H9 (cell line): Measurements from ENCODE around the gene NEK8. TPM values are rescaled to one million over a fixed set of nuclear protein-coding genes. Genes with fewer than 3 reads are reported as not detected.

Experiments used
- DNase-seq: peaks from one replicate; pipeline ENCODE4 v3.0.0-alpha.2; 2017
- H2AFZ ChIP-seq: one replicate; pipeline ENCODE4 v1.6.1; 2013; ENCODE audit warnings: mild to moderate bottlenecking, low read length, control low read depth, moderate library complexity
- H2AK5ac ChIP-seq: 2 replicates; pipeline ENCODE4 v1.6.1; 2013; ENCODE audit warnings: low read length, control low read depth, mixed read lengths; ENCODE audit not compliant: insufficient read length
- H2BK120ac ChIP-seq: one replicate; pipeline ENCODE4 v1.6.1; 2013; ENCODE audit warnings: low read depth, mild to moderate bottlenecking, low read length, control low read depth, inconsistent platforms; ENCODE audit not compliant: poor library complexity, severe bottlenecking
- H2BK12ac ChIP-seq: 2 replicates; pipeline ENCODE4 v1.6.1; 2013; ENCODE audit warnings: low read length, control low read depth, mixed read lengths, low read depth; ENCODE audit not compliant: insufficient read length
- H2BK15ac ChIP-seq: 2 replicates; pipeline ENCODE4 v1.6.1; 2013; ENCODE audit warnings: low read depth, low read length, control low read depth
- H2BK20ac ChIP-seq: one replicate; pipeline ENCODE4 v1.6.1; 2013; ENCODE audit warnings: low read depth, mild to moderate bottlenecking, low read length, control low read depth, inconsistent platforms; ENCODE audit not compliant: poor library complexity, severe bottlenecking
- H2BK5ac ChIP-seq: 2 replicates; pipeline ENCODE4 v1.6.1; 2013; ENCODE audit warnings: low read length, control low read depth, mixed read lengths; ENCODE audit not compliant: insufficient read length
- H3K14ac ChIP-seq: 2 replicates; pipeline ENCODE4 v1.6.1; 2013; ENCODE audit warnings: low read length, control low read depth; ENCODE audit not compliant: insufficient read depth
- H3K18ac ChIP-seq: 2 replicates; pipeline ENCODE4 v1.6.1; 2013; ENCODE audit warnings: low read depth, mild to moderate bottlenecking, mixed read lengths, low read length, control low read depth; ENCODE audit not compliant: insufficient read length
- H3K23ac ChIP-seq: 2 replicates; pipeline ENCODE4 v1.6.1; 2013; ENCODE audit warnings: low read length, control low read depth, mixed read lengths, low read depth; ENCODE audit not compliant: insufficient read length
- H3K23me2 ChIP-seq: 2 replicates; pipeline ENCODE4 v1.6.1; 2013; ENCODE audit warnings: low read depth, mild to moderate bottlenecking, mixed read lengths, low read length, control low read depth; ENCODE audit not compliant: insufficient read length, poor library complexity, severe bottlenecking
- H3K27ac ChIP-seq: 2 replicates; pipeline ENCODE4 v1.5.1; 2013; ENCODE audit warnings: low read length, control low read depth, mixed read lengths, low read depth; ENCODE audit not compliant: insufficient read length
- H3K27me3 ChIP-seq: 2 replicates; pipeline ENCODE4 v1.6.1; 2013; ENCODE audit warnings: low read length, control low read depth, inconsistent platforms; ENCODE audit not compliant: insufficient read depth
- H3K4ac ChIP-seq: 2 replicates; pipeline ENCODE4 v1.6.1; 2013; ENCODE audit warnings: low read depth, mild to moderate bottlenecking, control low read depth, inconsistent platforms, low read length, moderate library complexity
- H3K4me1 ChIP-seq: 2 replicates; pipeline ENCODE4 v1.6.1; 2013; ENCODE audit warnings: low read length, control low read depth, inconsistent platforms; ENCODE audit not compliant: insufficient read depth
- H3K4me2 ChIP-seq: 2 replicates; pipeline ENCODE4 v1.6.1; 2013; ENCODE audit warnings: low read length, control low read depth, mixed read lengths; ENCODE audit not compliant: insufficient read length, insufficient read depth
- H3K56ac ChIP-seq: 2 replicates; pipeline ENCODE4 v1.6.1; 2013; ENCODE audit warnings: low read depth, mild to moderate bottlenecking, mixed read lengths, low read length, control low read depth; ENCODE audit not compliant: insufficient read length
- H3K79me1 ChIP-seq: 2 replicates; pipeline ENCODE4 v1.6.1; 2013; ENCODE audit warnings: low read depth, mild to moderate bottlenecking, moderate library complexity, low read length, control low read depth, inconsistent platforms; ENCODE audit not compliant: insufficient read depth, poor library complexity, severe bottlenecking
- H3K79me2 ChIP-seq: 2 replicates; pipeline ENCODE4 v1.6.1; 2013; ENCODE audit warnings: low read length, control low read depth, inconsistent platforms; ENCODE audit not compliant: insufficient read depth
- H3K9ac ChIP-seq: 2 replicates; pipeline ENCODE4 v1.6.1; 2013; ENCODE audit warnings: low read length, control low read depth, mixed read lengths; ENCODE audit not compliant: insufficient read length; ENCODE audit errors: extremely low read depth
- H3K9me3 ChIP-seq: one replicate; pipeline ENCODE4 v1.6.1; 2013; ENCODE audit warnings: low read depth, low read length, inconsistent platforms; ENCODE audit not compliant: control insufficient read depth
- H3T11ph ChIP-seq: one replicate; pipeline ENCODE4 v1.6.1; 2013; ENCODE audit warnings: mild to moderate bottlenecking, low read length, control low read depth, inconsistent platforms
- H4K20me1 ChIP-seq: one replicate; pipeline ENCODE4 v1.6.1; 2013; ENCODE audit not compliant: control insufficient read depth, insufficient read length, insufficient read depth
- H4K5ac ChIP-seq: 2 replicates; pipeline ENCODE4 v1.6.1; 2013; ENCODE audit warnings: low read depth, mild to moderate bottlenecking, mixed read lengths, low read length, control low read depth; ENCODE audit not compliant: insufficient read length
- H4K8ac ChIP-seq: replicated peaks from 2 replicates; pipeline ENCODE4 v1.6.1; 2013; ENCODE audit warnings: low read length, control low read depth, mixed read lengths, low read depth; ENCODE audit not compliant: insufficient read length
- H4K91ac ChIP-seq: 2 replicates; pipeline ENCODE4 v1.6.1; 2013; ENCODE audit warnings: low read depth, mild to moderate bottlenecking, moderate library complexity, mixed read lengths, low read length, control low read depth; ENCODE audit not compliant: insufficient read length
- H3K27ac Mint-ChIP-seq, 3 experiments: 2 replicates in 2 of 3; 3 replicates in 1 of 3; pipeline ENCODE4 v1.8.0; 2020 to 2021; ENCODE audit warnings: mixed read lengths in 3 of 3, mild to moderate bottlenecking in 1 of 3, moderate library complexity in 1 of 3
- H3K27me3 Mint-ChIP-seq: 2 replicates; pipeline ENCODE4 v1.8.0; 2021; ENCODE audit warnings: low read depth, mild to moderate bottlenecking, moderate library complexity, mixed read lengths
- H3K36me3 Mint-ChIP-seq, 3 experiments: 2 replicates in 2 of 3; 3 replicates in 1 of 3; pipeline ENCODE4 v1.8.0; 2020 to 2021; ENCODE audit warnings: low read depth in 3 of 3, mixed read lengths in 3 of 3; ENCODE audit not compliant: insufficient read depth in 1 of 3
- H3K4me1 Mint-ChIP-seq, 2 experiments: 2 replicates each; pipeline ENCODE4 v1.8.0; 2020; ENCODE audit warnings: mixed read lengths in 2 of 2
- H3K4me3 Mint-ChIP-seq, 2 experiments: 2 replicates in 1 of 2; 3 replicates in 1 of 2; pipeline ENCODE4 v1.8.0; 2020 to 2021; ENCODE audit warnings: mild to moderate bottlenecking in 2 of 2, mixed read lengths in 2 of 2, moderate library complexity in 1 of 2
- H3K9me3 Mint-ChIP-seq, 2 experiments: 2 replicates in 1 of 2; 3 replicates in 1 of 2; pipeline ENCODE4 v1.8.0; 2020; ENCODE audit warnings: mild to moderate bottlenecking in 2 of 2, mixed read lengths in 2 of 2, moderate library complexity in 1 of 2
- WGBS: extraction: QIAGEN DNeasy Blood & Tissue Kit; methylation state at CpG from one replicate; pipeline ENCODE4 v1.1.7; 2013; ENCODE audit warnings: missing lambda C conversion rate, low lambda C conversion rate, mixed read lengths; ENCODE audit not compliant: insufficient read length; ENCODE audit errors: extremely low coverage; 5-methylcytosine and 5-hydroxymethylcytosine counted together
- total RNA-seq: library from RNA; stranded (reverse); gene quantifications from 2 replicates; pipeline ENCODE4 v1.2.1, GENCODE V29; 2021
- TF ChIP-seq, protein P1 (sequence below): fragments of 200-600 bp; sonication (generic); conservative IDR thresholded peaks from 3 replicates; pipeline ENCODE4 v1.8.0; 2021; ENCODE audit warnings: antibody characterized with exemption, mild to moderate bottlenecking

NEK8 gene
- total RNA-seq, 1 experiment from 2014 or later, result 18.8 TPM

DNA sequence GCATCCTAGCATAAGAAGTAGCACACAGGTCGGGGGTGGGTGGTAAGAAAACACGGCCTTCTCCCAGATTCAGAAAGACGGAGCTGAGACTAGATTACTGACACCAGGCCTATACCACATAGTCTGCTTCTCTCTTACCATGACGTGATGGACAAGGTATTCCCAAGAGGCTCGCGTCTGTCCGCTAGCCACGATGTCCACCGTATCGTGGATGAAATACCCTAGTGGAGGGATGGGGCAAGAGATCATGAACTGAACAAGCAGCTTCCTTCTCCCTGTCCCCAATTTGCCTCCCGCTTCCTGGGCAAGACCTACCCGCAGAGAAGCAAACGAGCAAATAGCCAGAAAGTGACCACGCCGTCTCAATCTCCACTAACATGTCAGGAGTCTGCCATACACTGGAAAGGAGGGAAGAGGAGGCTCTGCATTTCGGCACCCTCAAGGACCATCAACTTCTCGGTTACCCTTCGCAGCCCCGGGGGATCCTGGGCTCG, 3.4 kb upstream of the NEK8 start:
- Mint-ChIP-seq H3K36me3 (peaks cover 40 to 51% (median 44%) of the 10 kb centered on the region in 3 experiments), H3K9me3 (no peaks in the 10 kb centered on the region; a peak in 2 of 5 replicates), H3K4me3 (peak overlapping the region; percentile 95 to 96), H3K4me1 (peaks cover 34 to 54% of the 10 kb centered on the region in 2 experiments), H3K27ac (peak overlapping the region; percentile 95 to 100 (median 99)), H3K27me3 (no peaks in the 10 kb centered on the region; the same call in 1 of the 2 replicates)
- peak overlapping the region; percentile 23 for H3K14ac ChIP-seq
- no peak overlapping the region for H4K8ac ChIP-seq
- H3K4me1 ChIP-seq, result 0 out of 2 replicates have a peak, but pooled peaks cover 7% of the 10 kb centered on the region
- H4K91ac ChIP-seq, result no peak overlapping the region
- H3K9me3 ChIP-seq, result no peaks in the 10 kb centered on the region
- WGBS, result no CpG with 5 or more reads among the region's 20 CpGs
- H2BK12ac ChIP-seq, result no peak overlapping the region
- H3K79me2 ChIP-seq, result peaks cover 12% of the 10 kb centered on the region; the same call in 1 of the 2 replicates
- H3T11ph ChIP-seq, result no peak overlapping the region
- peak overlapping the region; percentile 29 for H3K27ac ChIP-seq
- H4K20me1 ChIP-seq, result no peaks in the 10 kb centered on the region
- no peak overlapping the region for H2BK15ac ChIP-seq
- no peak overlapping the region for H3K4ac ChIP-seq
- H2BK5ac ChIP-seq, result no peak overlapping the region
- H3K4me2 ChIP-seq, result peak overlapping the region; percentile 79
- H3K27me3 ChIP-seq, result no peaks in the 10 kb centered on the region
- no peak overlapping the region for H2BK20ac ChIP-seq
- H3K18ac ChIP-seq, result peak overlapping the region; percentile 16
- H3K23me2 ChIP-seq, result peaks cover 24% of the 10 kb centered on the region
- TF ChIP-seq, protein P1, sequence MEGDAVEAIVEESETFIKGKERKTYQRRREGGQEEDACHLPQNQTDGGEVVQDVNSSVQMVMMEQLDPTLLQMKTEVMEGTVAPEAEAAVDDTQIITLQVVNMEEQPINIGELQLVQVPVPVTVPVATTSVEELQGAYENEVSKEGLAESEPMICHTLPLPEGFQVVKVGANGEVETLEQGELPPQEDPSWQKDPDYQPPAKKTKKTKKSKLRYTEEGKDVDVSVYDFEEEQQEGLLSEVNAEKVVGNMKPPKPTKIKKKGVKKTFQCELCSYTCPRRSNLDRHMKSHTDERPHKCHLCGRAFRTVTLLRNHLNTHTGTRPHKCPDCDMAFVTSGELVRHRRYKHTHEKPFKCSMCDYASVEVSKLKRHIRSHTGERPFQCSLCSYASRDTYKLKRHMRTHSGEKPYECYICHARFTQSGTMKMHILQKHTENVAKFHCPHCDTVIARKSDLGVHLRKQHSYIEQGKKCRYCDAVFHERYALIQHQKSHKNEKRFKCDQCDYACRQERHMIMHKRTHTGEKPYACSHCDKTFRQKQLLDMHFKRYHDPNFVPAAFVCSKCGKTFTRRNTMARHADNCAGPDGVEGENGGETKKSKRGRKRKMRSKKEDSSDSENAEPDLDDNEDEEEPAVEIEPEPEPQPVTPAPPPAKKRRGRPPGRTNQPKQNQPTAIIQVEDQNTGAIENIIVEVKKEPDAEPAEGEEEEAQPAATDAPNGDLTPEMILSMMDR, result peak; percentile 23; the same call in 2 of the 3 replicates
- no peak overlapping the region for H4K5ac ChIP-seq
- H2AFZ ChIP-seq, result no peak overlapping the region
- no peak overlapping the region for H2BK120ac ChIP-seq
- peak overlapping the region; percentile 92 for H3K9ac ChIP-seq
- peak; percentile 68 for DNase-seq
- H2AK5ac ChIP-seq, result no peak overlapping the region
- H3K23ac ChIP-seq, result no peak overlapping the region
- peaks cover 3% of the 10 kb centered on the region for H3K79me1 ChIP-seq
- no peak overlapping the region for H3K56ac ChIP-seq
